Nephron progenitor cell (in vitro differentiated cells): ENCODE results near the gene SERTAD3.

Source experiments
- DNase-seq: peaks from one replicate; pipeline ENCODE4 v3.0.0; 2021
- H3K27ac Mint-ChIP-seq: 2 replicates; pipeline ENCODE4 v1.8.0; 2021; ENCODE audit warnings: mild to moderate bottlenecking, moderate library complexity, mixed read lengths
- H3K27me3 Mint-ChIP-seq: 2 replicates; pipeline ENCODE4 v1.8.0; 2021; ENCODE audit warnings: mild to moderate bottlenecking, low read depth, mixed read lengths; ENCODE audit not compliant: poor library complexity
- H3K36me3 Mint-ChIP-seq: 2 replicates; pipeline ENCODE4 v1.8.0; 2021; ENCODE audit warnings: low read depth, mixed read lengths
- H3K4me1 Mint-ChIP-seq: 2 replicates; pipeline ENCODE4 v1.8.0; 2021; ENCODE audit warnings: mixed read lengths
- H3K4me3 Mint-ChIP-seq: 2 replicates; pipeline ENCODE4 v1.8.0; 2021; ENCODE audit warnings: mild to moderate bottlenecking, moderate library complexity, mixed read lengths
- H3K9me3 Mint-ChIP-seq: 2 replicates; pipeline ENCODE4 v1.8.0; 2021; ENCODE audit warnings: mild to moderate bottlenecking, moderate library complexity, mixed read lengths
- CTCF ChIP-seq: fragments of 200-600 bp; sonication (generic); IDR thresholded peaks from 2 replicates; pipeline ENCODE4 v1.5.0; 2021; ENCODE audit warnings: antibody characterized with exemption

Gene SERTAD3

GRCh38 chr19:40397568-40397906 is 46.6 kb downstream of the SERTAD3 start:
- Mint-ChIP-seq H3K9me3 (no peaks in the 10 kb centered on the region), H3K4me3 (no peak overlapping the region), H3K27me3 (peaks cover 15% of the 10 kb centered on the region), H3K36me3 (no peaks in the 10 kb centered on the region), H3K4me1 (peaks cover 29% of the 10 kb centered on the region), H3K27ac (no peak overlapping the region)
- TF ChIP-seq CTCF: no peak
- no peak for DNase-seq

- Mint-ChIP-seq H3K27ac (no peak overlapping the region), H3K4me3 (no peak overlapping the region), H3K4me1 (peaks cover 34% of the 10 kb centered on the region), H3K36me3 (no peaks in the 10 kb centered on the region), H3K27me3 (peaks cover 15% of the 10 kb centered on the region), H3K9me3 (no peaks in the 10 kb centered on the region)
- DNase-seq: no peak
- no peak for TF ChIP-seq CTCF
Measured at GRCh38 chr19:40396886-40397567, 47.1 kb downstream of the SERTAD3 start.

- Mint-ChIP-seq H3K27me3 (peaks cover 15% of the 10 kb centered on the region), H3K36me3 (no peaks in the 10 kb centered on the region), H3K4me3 (no peak overlapping the region), H3K4me1 (peaks cover 27% of the 10 kb centered on the region), H3K27ac (no peak overlapping the region), H3K9me3 (no peaks in the 10 kb centered on the region)
- TF ChIP-seq CTCF: no peak
- no peak for DNase-seq
Measured at GRCh38 chr19:40395956-40396355, 48.2 kb downstream of the SERTAD3 start.

- Mint-ChIP-seq H3K9me3 (no peaks in the 10 kb centered on the region), H3K36me3 (no peaks in the 10 kb centered on the region), H3K4me1 (peaks cover 23% of the 10 kb centered on the region), H3K27ac (no peak overlapping the region), H3K4me3 (no peak overlapping the region), H3K27me3 (peaks cover 15% of the 10 kb centered on the region)
- DNase-seq: peak; percentile 49
- TF ChIP-seq CTCF: no peak
Measured at GRCh38 chr19:40394816-40395210, 49.3 kb downstream of the SERTAD3 start.

- Mint-ChIP-seq H3K4me1 (peaks cover 16% of the 10 kb centered on the region), H3K9me3 (no peaks in the 10 kb centered on the region), H3K36me3 (no peaks in the 10 kb centered on the region), H3K4me3 (no peak overlapping the region), H3K27ac (no peak overlapping the region), H3K27me3 (peaks cover 9% of the 10 kb centered on the region)
- no peak for TF ChIP-seq CTCF
- DNase-seq: no peak
Measured at GRCh38 chr19:40393894-40394815, 50.0 kb downstream of the SERTAD3 start.
